Heart left ventricle (tissue), 16 donors: ENCODE data around the gene FRMD1. TPM values are rescaled to one million over a fixed set of nuclear protein-coding genes. Genes with fewer than 3 reads are reported as not detected.

Experiments used
- ATAC-seq, 4 donors: fragments of 200-7000 bp; cut with Tn5 transposase; one replicate each; pipeline ENCODE4 v1.9.1; 2020 to 2022; ENCODE audit warnings: moderate library complexity in 4 of 4, mild to moderate bottlenecking in 3 of 4, moderate number of reproducible peaks in 1 of 4
- DNase-seq, 5 donors: peaks; one replicate each; pipeline ENCODE4 v3.0.0-alpha.2; 2020
- H3K27ac ChIP-seq, 12 donors: fragments of 200-600 bp; sonication (generic) in 4 of 12; one replicate each; pipeline versions ENCODE4 v1.5.0 to v1.8.0; 2016 to 2022; ENCODE audit warnings: mild to moderate bottlenecking in 2 of 12
- H3K27me3 ChIP-seq, 9 donors: fragments of 200-600 bp; sonication (generic) in 2 of 9; one replicate each; pipeline versions ENCODE4 v1.5.1 to v1.8.0; 2016 to 2022; ENCODE audit warnings: mild to moderate bottlenecking in 3 of 9
- H3K36me3 ChIP-seq, 9 donors: fragments of 200-600 bp; sonication (generic) in 2 of 9; one replicate each; pipeline versions ENCODE4 v1.5.0 to v1.8.0; 2018 to 2022; ENCODE audit warnings: mild to moderate bottlenecking in 2 of 9
- H3K4me1 ChIP-seq, 12 donors: fragments of 200-600 bp; sonication (generic) in 4 of 12; one replicate each; pipeline versions ENCODE4 v1.5.0 to v1.8.0; 2016 to 2022; ENCODE audit warnings: mild to moderate bottlenecking in 3 of 12
- H3K4me3 ChIP-seq, 12 donors: fragments of 200-600 bp; sonication (generic) in 4 of 12; one replicate each; pipeline versions ENCODE4 v1.5.0 to v1.8.0; 2017 to 2022; ENCODE audit warnings: mild to moderate bottlenecking in 9 of 12, moderate library complexity in 4 of 12
- H3K9me3 ChIP-seq, 12 donors: fragments of 200-600 bp; sonication (generic) in 4 of 12; one replicate each; pipeline versions ENCODE4 v1.5.0 to v1.8.0; 2016 to 2022; ENCODE audit warnings: mild to moderate bottlenecking in 1 of 12
- POLR2A ChIP-seq, 2 donors: fragments of 450-650 bp; IDR thresholded peaks; one replicate each; pipeline ENCODE4 v1.6.1; 2017; ENCODE audit warnings: antibody characterized with exemption in 2 of 2, mild to moderate bottlenecking in 2 of 2, moderate library complexity in 2 of 2
- WGBS, 4 donors: extraction: QIAGEN DNeasy Blood & Tissue Kit in 2 of 4; methylation state at CpG; one replicate each; pipeline versions ENCODE4 v1.1.5 to v1.1.7; 2013 to 2018; 5-methylcytosine and 5-hydroxymethylcytosine counted together
- intact Hi-C, 10 donors: fragments of 100-400 bp; cut with DNase I; formaldehyde crosslinking; loops; one replicate each; pipeline versions ENCODE4 v1.11.1 to v1.14.2; 2022
- polyA plus RNA-seq, 2 donors: library from polyadenylated mRNA; stranded (reverse); fragments of 200-250 nt; gene quantifications; one replicate each; pipeline ENCODE4 v1.2.3, GENCODE V29; 2013
- total RNA-seq, 9 donors: library from RNA; depleted of rRNA in 2 of 9; stranded (reverse); fragments of >200 nt in 2 of 9; fragmentation: NEBNext Ultra II Directional in 3 of 9; extraction: Animal tissue kit (Norgen Biotek cat#: 25700) in 3 of 9; gene quantifications; one replicate each; pipeline versions ENCODE4 v1.1.0 to v1.2.4, GENCODE V29; 2016 to 2023
- TF ChIP-seq, protein P1 (sequence below), 12 donors: fragments of 200-600 bp; sonication (generic) in 4 of 12; IDR thresholded peaks; one replicate each; pipeline versions ENCODE4 v1.5.0 to v1.8.0; 2018 to 2022; ENCODE audit warnings: antibody characterized with exemption in 12 of 12, mild to moderate bottlenecking in 5 of 12
- donor health status: ischemic (EF 13 %, LVEDD 7.1; RV severe dilation, severe dysfunction).
- donor health status: healthy with polysubstance abuse.
- donor health status: DM: no; HTN: yes; CAD: no.
- donor health status: DM: no; HTN: no; CAD: no.
- donor health status: ischemic (EF 25% LVEDD 6.9; RV normal size, moderate dysfunction).
- donor health status: ischemic (EF 25% LVEDD 5.7; RV mildly dilated, moderate dysfunction).
- donor health status: healthy.
- donor health status: DM: yes; HTN: yes; CAD: no.
- donor health status: ischemic (EF 35%, LVEDD 5.7; RV mildly dilated, moderate dysfunction).
- donor health status: nonischemic (EF 11% LVEDD 7.7; RV severe dilation, severe dysfunction).
- donor health status: DM: yes; HTN: yes; CAD: no.
- donor health status: PGD.
- donor health status: ischemic (EF 29% LVEDD 5.4; RV normal size, mild dysfunction).
- donor health status: nonischemic (EF 23%, LVEDD 6.1; RV moderate dilation, normal function).

FRMD1 gene
- total and polyA plus RNA-seq, 11 donors: 0.04 to 0.50 (median 0.14) TPM; not detected in 7

DNA sequence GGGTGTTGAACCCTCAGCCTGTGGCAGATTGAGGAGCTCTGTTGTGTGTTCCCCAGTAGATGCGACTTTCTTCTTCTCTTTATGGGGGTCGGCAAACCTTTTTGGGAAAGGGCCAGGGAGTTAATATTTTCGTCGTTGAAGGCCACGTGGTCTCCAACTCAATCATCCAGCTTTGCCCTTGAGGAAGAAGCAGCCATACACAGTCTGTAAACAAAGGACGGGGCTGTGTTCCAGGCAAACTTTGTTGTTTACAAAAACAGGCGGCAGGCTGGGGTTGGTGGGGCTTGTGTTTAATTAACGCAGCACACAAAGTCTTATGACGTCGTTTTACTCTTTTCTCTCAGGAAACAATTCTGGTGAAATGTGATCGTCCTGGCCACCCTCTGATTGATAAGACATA, 61.4 kb downstream of the FRMD1 start:
- Histone ChIP-seq H3K4me3 (no peak overlapping the region), H3K27ac (no peak overlapping the region), H3K36me3 (no peaks in the 10 kb centered on the region), H3K9me3 (peaks cover 0 to 3% (median 0%) of the 10 kb centered on the region in 12 donors), H3K4me1 (peaks cover 0 to 30% (median 6%) of the 10 kb centered on the region in 12 donors), H3K27me3 (no peaks in the 10 kb centered on the region)
- TF ChIP-seq POLR2A (IDR thresholded peaks at IDR 0.05): no peak
- TF ChIP-seq, protein P1, sequence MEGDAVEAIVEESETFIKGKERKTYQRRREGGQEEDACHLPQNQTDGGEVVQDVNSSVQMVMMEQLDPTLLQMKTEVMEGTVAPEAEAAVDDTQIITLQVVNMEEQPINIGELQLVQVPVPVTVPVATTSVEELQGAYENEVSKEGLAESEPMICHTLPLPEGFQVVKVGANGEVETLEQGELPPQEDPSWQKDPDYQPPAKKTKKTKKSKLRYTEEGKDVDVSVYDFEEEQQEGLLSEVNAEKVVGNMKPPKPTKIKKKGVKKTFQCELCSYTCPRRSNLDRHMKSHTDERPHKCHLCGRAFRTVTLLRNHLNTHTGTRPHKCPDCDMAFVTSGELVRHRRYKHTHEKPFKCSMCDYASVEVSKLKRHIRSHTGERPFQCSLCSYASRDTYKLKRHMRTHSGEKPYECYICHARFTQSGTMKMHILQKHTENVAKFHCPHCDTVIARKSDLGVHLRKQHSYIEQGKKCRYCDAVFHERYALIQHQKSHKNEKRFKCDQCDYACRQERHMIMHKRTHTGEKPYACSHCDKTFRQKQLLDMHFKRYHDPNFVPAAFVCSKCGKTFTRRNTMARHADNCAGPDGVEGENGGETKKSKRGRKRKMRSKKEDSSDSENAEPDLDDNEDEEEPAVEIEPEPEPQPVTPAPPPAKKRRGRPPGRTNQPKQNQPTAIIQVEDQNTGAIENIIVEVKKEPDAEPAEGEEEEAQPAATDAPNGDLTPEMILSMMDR (IDR thresholded peaks at IDR 0.05): no peak
- intact Hi-C loops: no loop called here
- 57 to 78% (median 71%) methylated on average over 11 of the region's 11 CpGs for WGBS, 4 donors
- DNase-seq (peak in 1 of 5 donors; percentile 6), ATAC-seq (no peak)

DNA sequence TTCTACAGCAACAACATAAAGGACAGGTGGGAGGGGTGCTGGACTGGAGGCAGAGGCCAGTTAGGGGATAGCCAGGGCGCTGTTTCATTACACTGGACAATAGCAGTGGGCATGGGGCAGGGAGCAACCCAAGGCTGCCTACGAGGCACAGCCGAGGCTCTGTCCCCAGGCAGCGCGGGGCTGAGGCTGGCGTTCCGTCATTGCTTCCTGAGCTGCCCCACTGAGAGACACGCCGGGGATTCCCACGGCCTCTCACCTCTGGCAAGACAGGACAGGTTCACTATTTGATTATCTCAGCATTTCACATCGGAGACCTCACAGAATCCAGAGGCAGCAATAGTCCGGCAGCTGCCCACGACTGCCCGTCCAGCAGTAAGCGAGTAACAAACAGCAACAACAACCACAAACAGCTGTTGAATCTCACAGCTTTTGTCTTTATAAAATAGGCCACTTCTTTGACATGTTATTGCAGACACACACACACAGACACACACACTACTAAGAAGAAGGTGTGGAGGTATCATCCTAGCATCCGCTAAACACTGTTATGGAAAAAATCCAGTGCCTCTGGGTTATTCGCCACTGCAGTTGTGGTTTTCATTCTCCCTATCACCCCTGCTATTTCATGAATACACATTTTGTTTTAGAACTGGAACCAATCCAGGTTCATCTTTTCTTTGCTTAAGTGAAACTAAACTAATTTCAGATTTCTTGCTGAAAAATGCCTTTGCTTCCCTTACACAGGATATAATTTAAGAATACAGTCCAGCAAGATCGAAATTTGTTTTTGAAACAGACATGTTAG, 62.1 kb downstream of the FRMD1 start:
- H3K4me1 ChIP-seq: peaks cover 0 to 30% (median 6%) of the 10 kb centered on the region in 12 donors
- no peak overlapping the region for H3K4me3 ChIP-seq
- TF ChIP-seq, protein P1 (IDR thresholded peaks at IDR 0.05): no peak
- no peak for TF ChIP-seq POLR2A (IDR thresholded peaks at IDR 0.05)
- intact Hi-C loops: no loop called here
- ATAC-seq (peak in 1 of 4 donors; percentile 26), DNase-seq (peak in 1 of 5 donors; percentile 9)
- WGBS, 4 donors: 77 to 87% (median 81%) methylated on average over 18 of the region's 18 CpGs
- no peaks in the 10 kb centered on the region for H3K27me3 ChIP-seq
- no peaks in the 10 kb centered on the region for H3K36me3 ChIP-seq
- H3K27ac ChIP-seq: no peak overlapping the region
- H3K9me3 ChIP-seq: peaks cover 0 to 10% (median 5%) of the 10 kb centered on the region in 12 donors

DNA sequence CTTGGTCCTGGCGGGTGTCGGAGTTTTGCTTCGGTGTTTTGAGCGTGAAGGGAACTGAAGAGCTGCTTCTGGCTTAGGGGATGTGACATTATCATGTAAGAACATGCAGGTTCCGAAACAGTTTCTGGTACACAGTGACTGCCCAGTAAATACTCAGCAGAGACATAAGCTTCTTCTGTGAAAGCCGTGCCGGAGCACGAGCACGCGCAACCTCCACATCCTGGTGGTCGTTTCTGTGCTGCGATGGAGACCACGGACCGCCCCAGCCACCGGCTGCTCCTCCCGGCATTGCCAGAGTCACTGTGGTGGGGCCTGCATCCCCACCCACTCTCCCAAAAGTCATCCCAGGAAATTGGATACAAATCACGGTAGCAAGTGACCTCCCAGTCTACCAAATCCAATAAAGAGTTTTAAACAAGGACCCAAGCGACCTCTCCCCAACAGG, 62.8 kb downstream of the FRMD1 start:
- Histone ChIP-seq H3K4me1 (peaks cover 0 to 30% (median 6%) of the 10 kb centered on the region in 12 donors), H3K36me3 (no peaks in the 10 kb centered on the region), H3K9me3 (peaks cover 0 to 17% (median 12%) of the 10 kb centered on the region in 12 donors), H3K27ac (no peak overlapping the region), H3K4me3 (no peak overlapping the region), H3K27me3 (no peaks in the 10 kb centered on the region)
- 89 to 95% (median 94%) methylated on average over 18 of the region's 18 CpGs for WGBS, 4 donors
- TF ChIP-seq POLR2A (IDR thresholded peaks at IDR 0.05): no peak
- TF ChIP-seq, protein P1 (IDR thresholded peaks at IDR 0.05): no peak
- DNase-seq (peak in 1 of 5 donors; percentile 9), ATAC-seq (no peak)
- intact Hi-C loops: no loop called here

DNA sequence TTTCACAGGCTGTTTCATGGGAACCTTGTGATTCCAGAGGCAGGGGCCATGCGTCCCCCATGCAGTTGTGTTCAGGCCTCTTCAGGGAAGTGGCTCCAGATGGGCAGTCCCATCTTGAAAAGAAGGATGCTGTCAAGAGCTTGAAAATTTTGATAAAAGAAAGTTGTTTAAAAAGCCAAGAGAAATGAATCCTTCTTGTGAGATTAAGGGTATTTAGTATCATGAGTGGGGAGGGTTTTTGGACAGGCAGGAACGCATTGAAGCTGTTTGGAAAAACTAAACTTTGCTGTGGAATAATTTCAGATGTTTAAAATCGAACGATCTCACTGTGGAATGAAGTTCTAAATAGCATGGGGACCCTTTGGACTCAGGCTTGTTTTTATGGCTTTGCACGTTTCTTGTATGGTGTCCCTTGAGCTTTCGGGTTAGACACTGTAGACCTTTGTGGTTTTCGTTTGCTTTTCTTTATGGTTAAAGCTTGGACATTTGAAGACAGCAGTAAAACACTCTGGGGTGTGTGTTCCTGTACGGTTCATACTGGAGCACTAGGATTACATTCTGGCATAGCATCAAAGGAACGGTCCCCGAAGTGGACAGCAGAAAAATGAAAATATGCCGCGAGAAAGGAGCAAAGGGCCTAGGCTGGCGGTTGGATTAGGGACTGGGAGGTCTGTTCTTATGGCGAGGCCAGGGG, 63.4 kb downstream of the FRMD1 start:
- peaks cover 0 to 23% (median 16%) of the 10 kb centered on the region in 12 donors for H3K9me3 ChIP-seq
- DNase-seq (peak in 1 of 5 donors; percentile 3), ATAC-seq (peak in 1 of 4 donors; percentile 12)
- no peaks in the 10 kb centered on the region for H3K27me3 ChIP-seq
- H3K36me3 ChIP-seq: no peaks in the 10 kb centered on the region
- TF ChIP-seq, protein P1 (IDR thresholded peaks at IDR 0.05): no peak
- TF ChIP-seq POLR2A (IDR thresholded peaks at IDR 0.05): no peak
- peaks cover 0 to 30% (median 6%) of the 10 kb centered on the region in 12 donors for H3K4me1 ChIP-seq
- intact Hi-C loops: no loop called here
- 80 to 87% (median 82%) methylated on average over 14 of the region's 14 CpGs for WGBS, 4 donors
- H3K27ac ChIP-seq: no peak overlapping the region
- no peak overlapping the region for H3K4me3 ChIP-seq
